A549 (cell line): ENCODE data around the gene SPATA6L. TPM values are rescaled to one million over a fixed set of nuclear protein-coding genes. Genes with fewer than 3 reads are reported as not detected.

ENCODE experiments used
- ATAC-seq, 2 experiments: fragments of 200-7000 bp in 1 of 2; fragments of >200 bp in 1 of 2; cut with Nextera tagmentation in 1 of 2; cut with Tn5 transposase in 1 of 2; 3 replicates each; pipeline versions ENCODE4 v1.8.0 to v1.9.1; 2018 to 2020; ENCODE audit warnings: mild to moderate bottlenecking in 1 of 2, moderate library complexity in 1 of 2
- CTCF ChIA-PET: fragments of 300-600 bp; sonication (Branson Sonifier 250); formaldehyde crosslinking; extraction: SDS; loops from one replicate; lab custom pipeline; 2021; ENCODE audit warnings: antibody characterized with exemption, inconsistent platforms; lab: Yijun Ruan, JAX
- POLR2A ChIA-PET: fragments of 350-600 bp; formaldehyde crosslinking; extraction: SDS; loops from one replicate; lab custom pipeline; 2021; ENCODE audit warnings: antibody characterized with exemption, inconsistent platforms; lab: Yijun Ruan, JAX
- DNase-seq, 2 experiments: peaks; one replicate each; pipeline versions ENCODE4 v3.0.0 to v3.0.0-alpha.2; 2011 to 2016; ENCODE audit warnings: low read depth in 1 of 2, low spot score in 1 of 2
- FAIRE-seq: peaks from 2 replicates; lab custom pipeline; 2011; peaks lifted over from hg19 to GRCh38; lab: Jason Lieb, UNC
- H3K27ac ChIP-seq, 2 experiments: fragments of >200 bp; sonication (Bioruptor Twin); formaldehyde crosslinking; 3 replicates each; pipeline ENCODE4 v1.5.1; 2016 to 2017
- H3K4me1 ChIP-seq: fragments of >200 bp; sonication (Bioruptor Twin); formaldehyde crosslinking; 3 replicates; pipeline ENCODE4 v1.6.1; 2016
- H3K4me2 ChIP-seq: fragments of >200 bp; sonication (Bioruptor Twin); formaldehyde crosslinking; 3 replicates; pipeline ENCODE4 v1.6.1; 2016
- H3K4me3 ChIP-seq: fragments of >200 bp; sonication (Bioruptor Twin); formaldehyde crosslinking; 3 replicates; pipeline ENCODE4 v1.5.1; 2016
- H3K9me3 ChIP-seq: fragments of >200 bp; sonication (Bioruptor Twin); formaldehyde crosslinking; 3 replicates; pipeline ENCODE4 v1.6.1; 2016
- BCL3 ChIP-seq: fragments of >200 bp; sonication (Bioruptor Twin); formaldehyde crosslinking; IDR thresholded peaks from 3 replicates; pipeline ENCODE4 v1.6.1; 2016
- CBX2 ChIP-seq: fragments of 200-600 bp; sonication (generic); IDR thresholded peaks from 2 replicates; pipeline ENCODE4 v1.6.1; 2016; ENCODE audit warnings: low read depth, mild to moderate bottlenecking, borderline replicate concordance
- CEBPB ChIP-seq, 2 experiments: fragments of >200 bp in 1 of 2; sonication (Bioruptor Twin) in 1 of 2; formaldehyde crosslinking in 1 of 2; IDR thresholded peaks; 2 replicates each; pipeline ENCODE4 v1.6.1; 2012 to 2016
- CHD2 ChIP-seq: fragments of 150-350 bp; IDR thresholded peaks from 2 replicates; pipeline ENCODE4 v1.6.1; 2014; ENCODE audit warnings: low read length; ENCODE audit not compliant: partially characterized antibody
- CHD4 ChIP-seq: fragments of 200-600 bp; sonication (generic); IDR thresholded peaks from 2 replicates; pipeline ENCODE4 v1.6.1; 2016; ENCODE audit warnings: antibody characterized with exemption, mild to moderate bottlenecking, borderline replicate concordance
- E2F6 ChIP-seq: IDR thresholded peaks from 2 replicates; pipeline ENCODE4 v1.6.1; 2012; ENCODE audit warnings: low read depth, borderline replicate concordance
- EHMT2 ChIP-seq: fragments of 200-600 bp; sonication (generic); IDR thresholded peaks from 2 replicates; pipeline ENCODE4 v1.6.1; 2016; ENCODE audit warnings: antibody characterized with exemption, low read depth, mild to moderate bottlenecking, moderate library complexity
- FOSB ChIP-seq: fragments of 250-450 bp; sonication (Bioruptor Pico); IDR thresholded peaks from 2 replicates; pipeline ENCODE4 v1.5.0; 2020; ENCODE audit warnings: mild to moderate bottlenecking, moderate library complexity
- GATA3 ChIP-seq: IDR thresholded peaks from 2 replicates; pipeline ENCODE4 v1.6.1; 2012; ENCODE audit warnings: borderline replicate concordance
- HEYL ChIP-seq: fragments of 250-450 bp; sonication (Bioruptor Pico); IDR thresholded peaks from 2 replicates; pipeline ENCODE4 v1.8.0; 2021; ENCODE audit warnings: mild to moderate bottlenecking, moderate library complexity
- HOXA7 ChIP-seq: fragments of 250-450 bp; sonication (Bioruptor Pico); IDR thresholded peaks from 2 replicates; pipeline ENCODE4 v1.5.0; 2020; ENCODE audit warnings: mild to moderate bottlenecking, moderate library complexity
- KDM5A ChIP-seq: fragments of 200-600 bp; sonication (generic); IDR thresholded peaks from 2 replicates; pipeline ENCODE4 v1.6.1; 2016; ENCODE audit warnings: antibody characterized with exemption, mild to moderate bottlenecking
- MAZ ChIP-seq: fragments of 150-350 bp; IDR thresholded peaks from 2 replicates; pipeline ENCODE4 v1.6.1; 2014; ENCODE audit warnings: antibody characterized with exemption, low read depth, low read length, borderline replicate concordance
- NR3C1 ChIP-seq: fragments of >200 bp; sonication (Bioruptor Twin); formaldehyde crosslinking; IDR thresholded peaks from 3 replicates; pipeline ENCODE4 v1.6.1; 2017
- PBX3 ChIP-seq: IDR thresholded peaks from 2 replicates; pipeline ENCODE4 v1.6.1; 2012
- POLR2A ChIP-seq: IDR thresholded peaks from 2 replicates; pipeline ENCODE4 v1.6.1; 2012; ENCODE audit warnings: mild to moderate bottlenecking, low read length
- RNF2 ChIP-seq: fragments of 200-600 bp; sonication (generic); IDR thresholded peaks from 2 replicates; pipeline ENCODE4 v1.6.1; 2016; ENCODE audit warnings: low read depth, mild to moderate bottlenecking, antibody characterized with exemption, moderate library complexity, borderline replicate concordance
- TP53 ChIP-seq: fragments of 250-450 bp; sonication (Bioruptor Pico); IDR thresholded peaks from 2 replicates; pipeline ENCODE4 v1.5.0; 2021; ENCODE audit warnings: mild to moderate bottlenecking, moderate library complexity
- USF2 ChIP-seq: fragments of 450-650 bp; IDR thresholded peaks from 2 replicates; pipeline ENCODE4 v1.6.1; 2014; ENCODE audit warnings: antibody characterized with exemption
- ZC3H11A ChIP-seq: fragments of 450-650 bp; IDR thresholded peaks from 2 replicates; pipeline ENCODE4 v1.6.1; 2014; ENCODE audit warnings: antibody characterized with exemption, mild to moderate bottlenecking
- ZFP36 ChIP-seq: fragments of 450-650 bp; IDR thresholded peaks from 2 replicates; pipeline ENCODE4 v1.6.1; 2014; ENCODE audit warnings: borderline replicate concordance; ENCODE audit not compliant: partially characterized antibody
- ZSCAN20 ChIP-seq: fragments of 250-450 bp; sonication (Bioruptor Pico); IDR thresholded peaks from 2 replicates; pipeline ENCODE4 v1.8.0; 2022; ENCODE audit warnings: mild to moderate bottlenecking, moderate library complexity
- WGBS: methylation state at CpG from one replicate; pipeline ENCODE4 v1.1.6; 2017; ENCODE audit errors: missing lambda C conversion rate; 5-methylcytosine and 5-hydroxymethylcytosine counted together
- polyA plus RNA-seq, 4 experiments: library from polyadenylated mRNA; depleted of rRNA in 3 of 4; stranded (reverse); fragments of >200 nt; fragmentation: RNase III in 1 of 4; extraction: RNeasy Plus Mini Kit Qiagen cat#74134 plus additional on column Dnase treatment in 1 of 4; gene quantifications; 2 replicates in 3 of 4; 3 replicates in 1 of 4; pipeline ENCODE4 v1.2.3, GENCODE V29; 2011 to 2017

Gene SPATA6L
- polyA plus RNA-seq, 2 of the 4 experiments (the other 2 are of a cell fraction): 0.99 to 6.6 TPM

GRCh38 chr9:4576448-4576847 is 89.8 kb downstream of the SPATA6L start:
- FAIRE-seq (no peak), DNase-seq (no peak), ATAC-seq (no peak)
- CTCF ChIA-PET: no interaction called here
- 79% methylated on average over 8 of the region's 8 CpGs for WGBS
- POLR2A ChIA-PET: no interaction called here
- H3K9me3 ChIP-seq: no peaks in the 10 kb centered on the region
- no peaks in the 10 kb centered on the region for H3K4me1 ChIP-seq
- TF ChIP-seq CHD2: no peak
- TF ChIP-seq HEYL (CRISPR knock-in tag): no peak
- H3K27ac ChIP-seq: no peak overlapping the region
- no peak overlapping the region for H3K4me2 ChIP-seq
- H3K4me3 ChIP-seq: no peak overlapping the region

GRCh38 chr9:4575997-4576396 is 90.3 kb downstream of the SPATA6L start:
- Histone ChIP-seq H3K27ac (no peak overlapping the region), H3K4me2 (no peak overlapping the region), H3K4me1 (no peaks in the 10 kb centered on the region), H3K4me3 (no peak overlapping the region), H3K9me3 (no peaks in the 10 kb centered on the region)
- ChIA-PET POLR2A (no interaction called here), CTCF (no interaction called here)
- no peak for FAIRE-seq
- ATAC-seq: no peak
- DNase-seq: no peak
- TF ChIP-seq CBX2 (no peak), ZSCAN20 (CRISPR knock-in tag) (no peak), POLR2A (no peak), RNF2 (no peak), ZFP36 (no peak), ZC3H11A (no peak), FOSB (CRISPR knock-in tag) (no peak), EHMT2 (no peak)
- WGBS: 71% methylated on average over 8 of the region's 8 CpGs

GRCh38 chr9:4574657-4575243 is 91.5 kb downstream of the SPATA6L start:
- POLR2A ChIA-PET: no interaction called here
- no peaks in the 10 kb centered on the region for H3K9me3 ChIP-seq
- H3K27ac ChIP-seq: no peak overlapping the region
- CTCF ChIA-PET: no interaction called here
- 76% methylated on average over 7 of the region's 7 CpGs for WGBS
- no peak overlapping the region for H3K4me3 ChIP-seq
- TF ChIP-seq BCL3: no peak
- no peak for TF ChIP-seq CHD4
- TF ChIP-seq CEBPB (IDR thresholded peaks at IDR 0.05): no peak
- TF ChIP-seq E2F6: no peak
- TF ChIP-seq HOXA7 (CRISPR knock-in tag): no peak
- no peak for TF ChIP-seq CBX2
- TF ChIP-seq NR3C1: no peak
- no peak for TF ChIP-seq MAZ
- TF ChIP-seq CHD2: no peak
- TF ChIP-seq TP53 (CRISPR knock-in tag): no peak
- TF ChIP-seq KDM5A: no peak
- TF ChIP-seq PBX3: no peak
- no peak for TF ChIP-seq GATA3
- no peak for TF ChIP-seq USF2
- no peak overlapping the region for H3K4me2 ChIP-seq
- DNase-seq (no peak), FAIRE-seq (no peak), ATAC-seq (no peak)
- no peaks in the 10 kb centered on the region for H3K4me1 ChIP-seq
